GM21367 (cell line): ENCODE measurements around the gene CDHR5.
"Not testable (repeated sequence)": the region's sequence is repeated elsewhere in the genome, so short reads cannot be mapped to it uniquely, and the experiment has no call there.

ENCODE experiments used
- ATAC-seq: cut with Tn5 transposase; IDR thresholded peaks from one replicate; pipeline ENCODE4 v1.9.1; 2021; ENCODE audit not compliant: unreplicated experiment

Gene CDHR5

GRCh38 chr11:589798-590197, 35.0 kb downstream of the CDHR5 start:
- no peak for ATAC-seq

GRCh38 chr11:587978-588380, 36.8 kb downstream of the CDHR5 start:
- ATAC-seq = no peak

GRCh38 chr11:587546-587945, 37.2 kb downstream of the CDHR5 start:
- no peak for ATAC-seq

GRCh38 chr11:586376-587316, 38.1 kb downstream of the CDHR5 start:
- ATAC-seq = no peak

GRCh38 chr11:584287-584686, 40.5 kb downstream of the CDHR5 start:
- no peak for ATAC-seq

- no peak for ATAC-seq
These were observed 43.0 kb downstream of the CDHR5 start for GRCh38 chr11:581752-582151.

GRCh38 chr11:581342-581741, 43.4 kb downstream of the CDHR5 start:
- no peak for ATAC-seq

- ATAC-seq = no peak
These were observed 44.7 kb downstream of the CDHR5 start for GRCh38 chr11:579830-580601.

- ATAC-seq = no peak
These were observed 46.3 kb downstream of the CDHR5 start for GRCh38 chr11:578276-579035.

GRCh38 chr11:577611-577894, 47.2 kb downstream of the CDHR5 start:
- ATAC-seq = no peak

- no peak for ATAC-seq
These were observed 47.7 kb downstream of the CDHR5 start for GRCh38 chr11:576811-577610.

GRCh38 chr11:575996-576768, 48.6 kb downstream of the CDHR5 start, which contains the start of gene PHRF1:
PHRF1 (plus strand) TSS chr11:576470; CDS start chr11:581513, 5,043 bp downstream.
- ATAC-seq = peak; percentile 73

- ATAC-seq = peak; percentile 35
These were observed 49.3 kb downstream of the CDHR5 start for GRCh38 chr11:575313-575995.

GRCh38 chr11:574632-575312, 50.0 kb downstream of the CDHR5 start:
- no peak for ATAC-seq

- not testable (repeated sequence) for ATAC-seq
These were observed 50.7 kb downstream of the CDHR5 start for GRCh38 chr11:574031-574570.

GRCh38 chr11:573146-573759, 51.5 kb downstream of the CDHR5 start:
- no peak for ATAC-seq

- ATAC-seq = no peak
These were observed 53.0 kb downstream of the CDHR5 start for GRCh38 chr11:571802-572185.
